Panc1 (cell line): Measurements from ENCODE around the gene ADCY7. TPM values are rescaled to one million over a fixed set of nuclear protein-coding genes. Genes with fewer than 3 reads are reported as not detected.
A peak's percentile ranks its signal among the peaks of the same experiment; 100 is the strongest.

Experiments
- ATAC-seq: fragments of 200-7000 bp; cut with Tn5 transposase; 2 replicates; pipeline ENCODE4 v1.9.1; 2020; ENCODE audit warnings: mild to moderate bottlenecking, moderate library complexity
- BruUV-seq: library from RNA; stranded (reverse); fragments of 400-500 nt; replicated peaks from 2 replicates; lab custom pipeline; 2021; lab: Mats Ljungman, UMichigan
- CTCF ChIA-PET: fragments of 300-600 bp; sonication (Branson Sonifier 250); formaldehyde crosslinking; loops from one replicate; lab custom pipeline; 2022; ENCODE audit warnings: antibody characterized with exemption; lab: Charles Lee
- POLR2A ChIA-PET: fragments of 300-600 bp; sonication (Branson Sonifier 250); formaldehyde crosslinking; loops from one replicate; lab custom pipeline; 2022; ENCODE audit warnings: antibody characterized with exemption; lab: Charles Lee
- DNase-seq: peaks from one replicate; pipeline ENCODE4 v3.0.0-alpha.2; 2010; ENCODE audit warnings: low read depth, low spot score
- H3K27ac ChIP-seq: 2 replicates; pipeline ENCODE4 v1.5.1; 2011; ENCODE audit warnings: mild to moderate bottlenecking, low read length, inconsistent platforms
- H3K27me3 ChIP-seq: fragments of 200-500 bp; sonication (Bioruptor generic); 2 replicates; pipeline ENCODE4 v1.6.0; 2014; ENCODE audit warnings: low read length, inconsistent platforms; ENCODE audit not compliant: control insufficient read depth, insufficient read depth
- H3K36me3 ChIP-seq: fragments of 200-500 bp; sonication (Bioruptor generic); 2 replicates; pipeline ENCODE4 v1.5.1; 2014; ENCODE audit warnings: inconsistent platforms, mild to moderate bottlenecking, low read length, moderate library complexity; ENCODE audit not compliant: control insufficient read depth, insufficient read depth
- H3K4me1 ChIP-seq: 2 replicates; pipeline ENCODE4 v1.5.1; 2011; ENCODE audit warnings: inconsistent platforms, mild to moderate bottlenecking, low read length, moderate library complexity; ENCODE audit not compliant: control insufficient read depth, insufficient read depth
- H3K4me3 ChIP-seq, 2 experiments: 2 replicates each; pipeline ENCODE4 v1.5.1; 2011 to 2012; ENCODE audit warnings: low read depth in 2 of 2, low read length in 2 of 2, mild to moderate bottlenecking in 2 of 2, inconsistent platforms in 1 of 2, moderate library complexity in 1 of 2
- H3K9me3 ChIP-seq: fragments of 200-500 bp; sonication (Bioruptor generic); 2 replicates; pipeline ENCODE4 v1.5.1; 2014; ENCODE audit warnings: low read depth, mild to moderate bottlenecking, inconsistent platforms, low read length, moderate library complexity; ENCODE audit not compliant: control insufficient read depth, insufficient read depth
- CTCF ChIP-seq: fragments of 450-650 bp; IDR thresholded peaks from 2 replicates; pipeline ENCODE4 v1.5.1; 2017; ENCODE audit warnings: mild to moderate bottlenecking
- POLR2AphosphoS5 ChIP-seq: IDR thresholded peaks from 2 replicates; pipeline ENCODE4 v1.6.1; 2012; ENCODE audit warnings: mild to moderate bottlenecking, low read depth, low read length, moderate library complexity
- REST ChIP-seq, 2 experiments: IDR thresholded peaks; 2 replicates each; pipeline ENCODE4 v1.6.1; 2011 to 2012; ENCODE audit warnings: low read depth in 2 of 2, control low read depth in 1 of 2, low read length in 1 of 2, mild to moderate bottlenecking in 1 of 2, moderate library complexity in 1 of 2; ENCODE audit not compliant: insufficient read depth in 1 of 2
- SIN3A ChIP-seq: IDR thresholded peaks from 2 replicates; pipeline ENCODE4 v1.6.1; 2012; ENCODE audit warnings: low read depth, mild to moderate bottlenecking, low read length, moderate library complexity, borderline replicate concordance; ENCODE audit not compliant: insufficient read depth
- TCF7L2 ChIP-seq: IDR thresholded peaks from 2 replicates; pipeline ENCODE4 v1.6.1; 2011; ENCODE audit warnings: mild to moderate bottlenecking, low read depth, low read length, inconsistent platforms
- in situ Hi-C: cut with HindIII; loops from 2 replicates; pipeline ENCODE4 v1.10.0; 2016; ENCODE audit warnings: low sequenced_read_pairs, low pct_unique_long_range_greater_than_20kb
- intact Hi-C: fragments of 100-400 bp; cut with micrococcal nuclease; formaldehyde crosslinking; loops from one replicate; pipeline ENCODE4 v1.10.0; 2022; ENCODE audit not compliant: unreplicated experiment
- total RNA-seq: library from RNA; stranded (reverse); gene quantifications from one replicate; pipeline ENCODE4 v1.2.1, GENCODE V29; 2021; ENCODE audit not compliant: unreplicated experiment

Gene ADCY7
- total RNA-seq, 1 experiment from 2014 or later = 6.3 TPM

DNA sequence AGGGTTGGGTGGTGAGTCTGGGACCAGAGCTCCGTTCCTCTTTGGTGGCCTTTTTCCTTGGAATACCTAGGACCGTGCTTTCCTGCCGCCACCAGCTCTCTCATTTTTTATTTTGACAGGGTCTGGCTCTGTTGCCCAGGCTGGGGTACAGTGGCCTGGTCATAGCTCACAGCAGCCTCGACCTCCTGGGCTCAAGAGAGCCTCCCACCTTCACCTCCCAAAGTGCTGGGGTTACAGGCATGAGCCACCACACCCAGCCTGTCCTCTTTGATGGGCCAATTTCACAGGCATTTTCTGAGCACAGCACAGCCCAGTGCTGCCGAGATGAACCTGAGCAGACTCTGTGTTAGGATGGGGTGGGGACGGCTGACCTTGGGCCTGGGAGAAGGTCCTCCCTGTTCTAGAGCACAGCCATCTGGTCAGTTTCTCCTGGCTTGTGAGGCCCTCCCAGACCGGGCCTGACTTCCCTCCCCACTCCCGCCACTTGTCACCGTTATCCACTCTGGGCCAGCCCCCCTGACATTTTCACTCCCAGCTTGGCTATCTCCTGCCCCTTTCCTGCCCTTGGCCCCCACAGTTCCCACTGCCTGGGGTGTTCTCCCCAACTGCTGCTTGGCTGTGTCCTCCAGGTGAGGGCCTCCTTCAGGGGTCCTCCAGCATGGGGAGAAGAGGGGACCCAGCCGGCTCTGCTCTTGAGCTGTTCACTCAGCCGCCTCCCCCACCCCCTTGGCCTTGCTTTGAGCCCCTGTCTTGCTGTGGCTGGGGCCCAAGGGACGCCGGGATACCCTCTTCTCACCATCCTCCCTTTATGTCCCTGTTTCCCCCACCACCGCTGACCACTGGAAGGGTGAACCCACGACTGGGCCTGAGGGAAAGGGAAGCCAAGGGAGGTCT lies 5.0 kb downstream of the ADCY7 start:
- BruUV-seq = no TSS peak
- no peaks in the 10 kb centered on the region for H3K27me3 ChIP-seq
- CTCF ChIA-PET = no interaction called here
- POLR2A ChIA-PET = no interaction called here
- no peaks in the 10 kb centered on the region for H3K36me3 ChIP-seq
- TF ChIP-seq SIN3A (no peak), POLR2AphosphoS5 (no peak), REST (IDR thresholded peaks at IDR 0.05; ENCODE audit: insufficient read depth in 1 of 2, low read depth in 2 of 2, low read length in 1 of 2) (no peak), CTCF (no peak)
- DNase-seq (no peak), ATAC-seq (no peak)
- intact Hi-C loops = no loop called here
- H3K27ac ChIP-seq = no peak overlapping the region
- H3K9me3 ChIP-seq = no peaks in the 10 kb centered on the region
- in situ Hi-C loops = no loop called here
- no peaks in the 10 kb centered on the region; the same call in 1 of the 2 replicates for H3K4me1 ChIP-seq
- H3K4me3 ChIP-seq = no peak overlapping the region

DNA sequence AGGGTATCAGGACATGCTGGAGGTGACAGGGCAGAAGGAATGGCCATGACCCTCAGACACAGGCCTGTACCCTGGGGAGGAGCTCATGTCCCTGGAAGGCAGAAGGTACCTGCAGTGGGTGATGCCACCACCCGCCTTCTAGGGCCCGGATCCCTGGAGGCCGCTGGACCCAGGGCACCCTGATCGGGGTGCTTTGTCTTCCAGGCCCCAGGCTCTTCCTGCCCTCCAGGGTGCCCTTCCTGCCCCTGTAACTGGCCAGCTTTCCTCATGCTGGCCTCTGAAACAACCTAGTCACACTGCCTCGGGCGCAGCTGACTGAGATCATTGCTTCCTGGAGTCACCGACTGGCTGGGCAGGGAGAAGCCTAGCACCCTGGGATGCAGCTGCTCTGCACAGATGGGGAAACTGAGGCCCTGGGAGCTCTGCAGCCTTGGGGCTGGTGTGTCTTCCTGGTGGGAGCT lies 5.8 kb downstream of the ADCY7 start:
- CTCF ChIA-PET = interaction anchor here (0.5 kb wide), 1 partner anchor 628 kb away, joined by 3 read pairs; no protein-coding TSS in a partner anchor
- intact Hi-C loops (no loop called here), in situ Hi-C loops (no loop called here)
- no peak for TF ChIP-seq SIN3A
- no peak for TF ChIP-seq TCF7L2
- TF ChIP-seq REST (IDR thresholded peaks at IDR 0.05; ENCODE audit: insufficient read depth in 1 of 2, low read depth in 2 of 2, low read length in 1 of 2) = no peak
- TF ChIP-seq POLR2AphosphoS5 = no peak
- TF ChIP-seq CTCF = no peak
- POLR2A ChIA-PET = no interaction called here
- no TSS peak for BruUV-seq
- Histone ChIP-seq H3K4me1 (no peaks in the 10 kb centered on the region; the same call in 1 of the 2 replicates), H3K36me3 (no peaks in the 10 kb centered on the region), H3K27ac (no peak overlapping the region), H3K9me3 (no peaks in the 10 kb centered on the region), H3K4me3 (no peak overlapping the region), H3K27me3 (no peaks in the 10 kb centered on the region)
- DNase-seq (no peak), ATAC-seq (peak; percentile 42; the same call in 1 of the 2 replicates)
